GM18526 (cell line): ENCODE results near the gene PES1.

Experiments used
- POLR2A ChIP-seq: IDR thresholded peaks from 3 replicates; pipeline ENCODE4 v1.6.1; 2011; ENCODE audit not compliant: insufficient read length; ENCODE audit errors: extremely low read depth

The PES1 gene

GRCh38 chr22:30584441-30584840 lies 7.3 kb downstream of the PES1 start:
- TF ChIP-seq POLR2A = no peak

GRCh38 chr22:30582788-30583545 lies 8.7 kb downstream of the PES1 start:
- no peak for TF ChIP-seq POLR2A

- TF ChIP-seq POLR2A = no peak
Measured at GRCh38 chr22:30582051-30582450, 9.7 kb downstream of the PES1 start.

- TF ChIP-seq POLR2A = no peak
Measured at GRCh38 chr22:30580896-30581295, 10.8 kb downstream of the PES1 start.

- no peak for TF ChIP-seq POLR2A
Measured at GRCh38 chr22:30578481-30578880, 13.2 kb downstream of the PES1 start.

- TF ChIP-seq POLR2A = no peak
Measured at GRCh38 chr22:30575859-30576258, 15.9 kb downstream of the PES1 start.

- no peak for TF ChIP-seq POLR2A
Measured at GRCh38 chr22:30574997-30575671, 16.6 kb downstream of the PES1 start.

- TF ChIP-seq POLR2A = no peak
Measured at GRCh38 chr22:30574095-30574981, 17.4 kb downstream of the PES1 start, which contains the start of gene GAL3ST1. GAL3ST1 (minus strand) TSS chr22:30574665; CDS start chr22:30557392, 17,273 bp downstream.

- no peak for TF ChIP-seq POLR2A
Measured at GRCh38 chr22:30573594-30574094, 18.1 kb downstream of the PES1 start.

GRCh38 chr22:30572840-30573593 lies 18.7 kb downstream of the PES1 start:
- TF ChIP-seq POLR2A = no peak

GRCh38 chr22:30572210-30572609 lies 19.5 kb downstream of the PES1 start:
- TF ChIP-seq POLR2A = no peak

GRCh38 chr22:30569674-30570202 lies 22.0 kb downstream of the PES1 start:
- TF ChIP-seq POLR2A = no peak

GRCh38 chr22:30568137-30568805 lies 23.4 kb downstream of the PES1 start:
- no peak for TF ChIP-seq POLR2A

GRCh38 chr22:30566125-30566524 lies 25.6 kb downstream of the PES1 start:
- no peak for TF ChIP-seq POLR2A
